ENCODE data around the gene MPG. TPM values are rescaled to one million over a fixed set of nuclear protein-coding genes. Genes with fewer than 3 reads are reported as not detected.

The MPG gene
- total and polyA plus RNA-seq, 2 donors (not counting 1 experiment from before 2014, with no cell fraction given) = 59.6 to 66.4 TPM

DNA sequence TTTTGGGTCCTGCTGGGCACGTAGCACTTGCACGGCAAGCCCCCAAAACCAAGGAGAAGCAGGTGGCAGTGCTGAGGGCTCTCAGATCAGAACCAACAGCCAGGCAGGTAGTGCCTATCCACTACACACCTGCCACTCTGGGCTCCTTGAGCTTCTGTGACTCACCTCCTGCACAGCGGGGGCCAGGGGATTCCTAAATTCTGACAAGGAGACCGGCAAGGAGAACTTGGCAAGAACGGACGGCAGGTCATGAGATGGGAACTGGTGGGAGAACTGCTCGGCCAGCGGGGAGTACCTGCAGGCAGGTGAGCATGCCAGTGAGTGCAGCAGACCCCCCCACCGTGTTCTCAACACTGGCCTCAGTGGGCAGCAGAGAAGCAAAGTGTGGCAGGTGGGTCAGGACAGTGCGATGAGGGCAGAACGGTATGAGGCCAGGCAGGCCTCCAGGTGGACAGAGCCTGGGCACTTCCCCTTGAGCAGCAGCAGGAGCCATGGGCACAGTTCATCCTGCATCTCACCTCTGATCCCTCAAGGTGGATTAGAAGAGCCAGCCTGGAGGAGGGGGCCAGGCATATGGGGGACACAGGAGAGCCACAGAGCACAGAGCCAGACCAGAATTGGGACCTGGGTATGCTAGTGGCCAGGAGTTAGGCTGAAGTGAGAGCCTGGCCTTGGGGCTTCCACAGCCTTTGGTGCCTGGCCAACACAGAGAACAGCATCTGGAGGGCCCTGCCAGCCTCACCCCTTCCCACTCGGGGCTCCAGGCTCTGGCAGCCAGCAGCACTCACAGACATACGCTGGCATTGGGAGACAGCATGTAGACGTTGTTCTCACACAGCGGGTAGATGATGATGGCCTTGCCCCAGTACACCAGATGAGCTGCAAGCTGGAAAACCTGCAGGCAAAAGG lies 14.7 kb downstream of the MPG start:
- Histone ChIP-seq H3K79me2 (ENCODE audit: control insufficient read depth, insufficient read depth, low read length) (peaks cover 13% of the 10 kb centered on the region), H3K9ac (ENCODE audit: low read length) (no peak overlapping the region), H3K36me3 (replicated peaks in 1 of 2; ENCODE audit: control extremely low read depth in 1 of 2, control insufficient read depth in 1 of 2, extremely low read depth in 1 of 2, insufficient read depth in 2 of 2, low read length in 1 of 2) (peaks cover 0 to 29% of the 10 kb centered on the region in 2 experiments), H3K4me2 (replicated peaks; ENCODE audit: low read depth, low read length, poor library complexity, severe bottlenecking) (no peak overlapping the region), H3K27ac (ENCODE audit: low read length in 2 of 2) (no peak overlapping the region), H4K20me1 (ENCODE audit: control insufficient read depth, insufficient read depth, low read length, poor library complexity, severe bottlenecking) (peaks cover 6% of the 10 kb centered on the region), H3K27me3 (replicated peaks in 1 of 4; ENCODE audit: control extremely low read depth in 1 of 4, control insufficient read depth in 3 of 4, insufficient read depth in 4 of 4, low read length in 3 of 4) (no peaks in the 10 kb centered on the region), H3K4me1 (ENCODE audit: control insufficient read depth in 2 of 2, insufficient read depth in 2 of 2, low read length in 2 of 2) (peaks cover 0 to 10% of the 10 kb centered on the region in 2 donors), H3K4me3 (ENCODE audit: control extremely low read depth in 1 of 5, extremely low read depth in 1 of 5, insufficient read depth in 1 of 5, low read depth in 2 of 5, low read length in 4 of 5) (no peak overlapping the region), H2AFZ (ENCODE audit: insufficient read depth, low read depth, low read length, poor library complexity, severe bottlenecking) (no peak overlapping the region), H3K9me3 (ENCODE audit: control extremely low read depth in 1 of 3, control insufficient read depth in 2 of 3, insufficient read depth in 1 of 3, low read length in 2 of 3) (no peaks in the 10 kb centered on the region)
- no peaks in the 10 kb centered on the region for H3K9me3 Mint-ChIP-seq (ENCODE audit: insufficient read depth)
- peaks cover 6% of the 10 kb centered on the region for H3K4me1 Mint-ChIP-seq
- H3K4me3 Mint-ChIP-seq = no peak overlapping the region
- ChIA-PET POLR2A (no interaction called here), CTCF (interaction anchor here (8.2 kb wide), 1 partner anchor 24 kb away, joined by 401 read pairs; the partner anchor contains the start of gene RHBDF1)
- H3K27ac Mint-ChIP-seq = no peak overlapping the region
- 93% methylated on average over 15 of the region's 15 CpGs for WGBS (ENCODE audit: insufficient coverage)
- TF ChIP-seq, protein P1, sequence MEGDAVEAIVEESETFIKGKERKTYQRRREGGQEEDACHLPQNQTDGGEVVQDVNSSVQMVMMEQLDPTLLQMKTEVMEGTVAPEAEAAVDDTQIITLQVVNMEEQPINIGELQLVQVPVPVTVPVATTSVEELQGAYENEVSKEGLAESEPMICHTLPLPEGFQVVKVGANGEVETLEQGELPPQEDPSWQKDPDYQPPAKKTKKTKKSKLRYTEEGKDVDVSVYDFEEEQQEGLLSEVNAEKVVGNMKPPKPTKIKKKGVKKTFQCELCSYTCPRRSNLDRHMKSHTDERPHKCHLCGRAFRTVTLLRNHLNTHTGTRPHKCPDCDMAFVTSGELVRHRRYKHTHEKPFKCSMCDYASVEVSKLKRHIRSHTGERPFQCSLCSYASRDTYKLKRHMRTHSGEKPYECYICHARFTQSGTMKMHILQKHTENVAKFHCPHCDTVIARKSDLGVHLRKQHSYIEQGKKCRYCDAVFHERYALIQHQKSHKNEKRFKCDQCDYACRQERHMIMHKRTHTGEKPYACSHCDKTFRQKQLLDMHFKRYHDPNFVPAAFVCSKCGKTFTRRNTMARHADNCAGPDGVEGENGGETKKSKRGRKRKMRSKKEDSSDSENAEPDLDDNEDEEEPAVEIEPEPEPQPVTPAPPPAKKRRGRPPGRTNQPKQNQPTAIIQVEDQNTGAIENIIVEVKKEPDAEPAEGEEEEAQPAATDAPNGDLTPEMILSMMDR (IDR thresholded peaks at IDR 0.05) = no peak
- TF ChIP-seq EZH2 (IDR thresholded peaks at IDR 0.05; ENCODE audit: borderline replicate concordance, insufficient read depth, low read depth, low read length, poor library complexity, severe bottlenecking) = no peak
- ATAC-seq (ENCODE audit: low read depth) = no peak
- DNase-seq = no peak
- intact Hi-C loops (cut with micrococcal nuclease) = no loop called here
- H3K27me3 Mint-ChIP-seq = no peaks in the 10 kb centered on the region

DNA sequence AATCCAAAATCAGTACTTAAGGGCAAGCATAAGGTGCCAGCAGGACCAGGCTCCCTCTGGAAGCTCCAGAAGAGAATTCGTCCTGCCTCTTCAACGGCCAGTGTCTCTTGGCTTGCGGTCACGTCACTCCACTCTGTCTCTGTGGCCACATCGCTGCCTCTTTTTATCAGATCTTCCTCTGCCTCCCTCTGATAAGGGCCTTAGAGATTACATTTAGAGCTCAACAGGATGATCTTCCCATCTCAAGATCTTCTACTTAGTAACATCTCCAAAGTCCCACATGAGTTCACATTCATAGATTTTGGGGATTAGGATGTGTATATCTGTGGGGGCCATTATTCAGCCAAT lies 16.9 kb downstream of the MPG start:
- Mint-ChIP-seq H3K4me1 (peaks cover 6% of the 10 kb centered on the region), H3K27me3 (no peaks in the 10 kb centered on the region), H3K4me3 (no peak overlapping the region), H3K9me3 (ENCODE audit: insufficient read depth) (no peaks in the 10 kb centered on the region), H3K27ac (no peak overlapping the region)
- intact Hi-C loops (cut with micrococcal nuclease) = no loop called here
- ATAC-seq (ENCODE audit: low read depth) (no peak), DNase-seq (no peak)
- peaks cover 0 to 10% of the 10 kb centered on the region in 2 donors for H3K4me1 ChIP-seq (ENCODE audit: control insufficient read depth in 2 of 2, insufficient read depth in 2 of 2, low read length in 2 of 2)
- peaks cover 0 to 22% of the 10 kb centered on the region in 2 experiments for H3K36me3 ChIP-seq (replicated peaks in 1 of 2; ENCODE audit: control extremely low read depth in 1 of 2, control insufficient read depth in 1 of 2, extremely low read depth in 1 of 2, insufficient read depth in 2 of 2, low read length in 1 of 2)
- H2AFZ ChIP-seq (ENCODE audit: insufficient read depth, low read depth, low read length, poor library complexity, severe bottlenecking) = no peak overlapping the region
- peaks cover 8% of the 10 kb centered on the region for H3K79me2 ChIP-seq (ENCODE audit: control insufficient read depth, insufficient read depth, low read length)
- H3K4me2 ChIP-seq (replicated peaks; ENCODE audit: low read depth, low read length, poor library complexity, severe bottlenecking) = no peak overlapping the region
- H3K27ac ChIP-seq (ENCODE audit: low read length in 2 of 2) = no peak overlapping the region
- H3K4me3 ChIP-seq (ENCODE audit: control extremely low read depth in 1 of 5, extremely low read depth in 1 of 5, insufficient read depth in 1 of 5, low read depth in 2 of 5, low read length in 4 of 5) = no peak overlapping the region
- no peaks in the 10 kb centered on the region for H3K9me3 ChIP-seq (ENCODE audit: control extremely low read depth in 1 of 3, control insufficient read depth in 2 of 3, insufficient read depth in 1 of 3, low read length in 2 of 3)
- 93% methylated on average over 5 of the region's 5 CpGs for WGBS (ENCODE audit: insufficient coverage)
- ChIA-PET CTCF (interaction anchor here (2.4 to 8.2 kb wide), 4 partner anchors 9 to 51 kb away, joined by 10 to 401 read pairs (median 28); partner anchors contain the start of gene RHBDF1), POLR2A (no interaction called here)
- H3K9ac ChIP-seq (ENCODE audit: low read length) = no peak overlapping the region
- H4K20me1 ChIP-seq (ENCODE audit: control insufficient read depth, insufficient read depth, low read length, poor library complexity, severe bottlenecking) = peaks cover 8% of the 10 kb centered on the region
- no peaks in the 10 kb centered on the region for H3K27me3 ChIP-seq (replicated peaks in 1 of 4; ENCODE audit: control extremely low read depth in 1 of 4, control insufficient read depth in 3 of 4, insufficient read depth in 4 of 4, low read length in 3 of 4)
- TF ChIP-seq, protein P1 (IDR thresholded peaks at IDR 0.05) = no peak
- TF ChIP-seq EZH2 (IDR thresholded peaks at IDR 0.05; ENCODE audit: borderline replicate concordance, insufficient read depth, low read depth, low read length, poor library complexity, severe bottlenecking) = no peak
